Erythroblast (primary cell): ENCODE results near the gene RTF2.

ENCODE experiments used
- GATA1 ChIP-seq: IDR thresholded peaks from 2 replicates; pipeline ENCODE4 v1.6.1; 2011; ENCODE audit warnings: low read depth, mild to moderate bottlenecking, control low read depth, low read length, moderate library complexity
- POLR2A ChIP-seq: IDR thresholded peaks from 2 replicates; pipeline ENCODE4 v1.6.1; 2011; ENCODE audit warnings: mild to moderate bottlenecking, low read length

DNA sequence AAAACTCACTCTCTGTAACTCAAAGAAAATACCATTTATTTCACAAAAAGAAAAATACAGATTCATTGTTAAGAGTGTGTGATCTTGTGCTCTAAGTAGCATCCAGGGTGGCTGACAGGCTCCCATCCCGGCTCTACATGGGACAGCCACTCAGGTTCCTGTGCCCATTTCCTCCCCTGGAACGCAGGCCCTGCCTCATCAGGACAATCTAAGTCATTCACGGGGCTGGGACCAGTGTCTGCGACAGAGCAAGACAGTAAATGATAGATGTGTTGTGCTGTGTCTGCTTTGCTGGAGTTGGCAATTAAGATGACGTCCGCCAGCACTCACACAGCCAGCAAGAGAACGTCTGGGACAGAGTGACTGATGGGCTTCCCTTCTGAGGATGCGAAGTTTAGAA, 49.2 kb downstream of the RTF2 start:
- no peak for TF ChIP-seq POLR2A
- no peak for TF ChIP-seq GATA1
